ENCODE results near the gene ARHGEF9. TPM values are rescaled to one million over a fixed set of nuclear protein-coding genes. Genes with fewer than 3 reads are reported as not detected.

The ARHGEF9 gene
- total RNA-seq, 1 experiment from 2014 or later, result 8.3 TPM

GRCh38 chrX:63817696-63818095, 32.7 kb upstream of the ARHGEF9 start:
- Histone ChIP-seq H3K36me3 (ENCODE audit: low read depth, low read length) (no peaks in the 10 kb centered on the region), H3K79me2 (ENCODE audit: low read length) (no peaks in the 10 kb centered on the region), H3K27me3 (ENCODE audit: low read length) (no peaks in the 10 kb centered on the region), H3K4me2 (ENCODE audit: low read length) (no peak overlapping the region), H3K27ac (ENCODE audit: low read length) (no peak overlapping the region), H4K20me1 (ENCODE audit: low read length) (no peaks in the 10 kb centered on the region), H3K9me3 (ENCODE audit: low read length) (no peaks in the 10 kb centered on the region), H3F3A (ENCODE audit: low read length, unreplicated experiment) (no peaks in the 10 kb centered on the region), H3K9ac (ENCODE audit: low read length) (no peak overlapping the region), H3K4me1 (ENCODE audit: insufficient read depth, low read length) (no peaks in the 10 kb centered on the region), H3K9me2 (replicated peaks; ENCODE audit: low read length) (no peaks in the 10 kb centered on the region), H3K4me3 (ENCODE audit: low read length) (no peak overlapping the region), H2AFZ (ENCODE audit: low read length) (no peak overlapping the region)
- ChIA-PET POLR2A (ENCODE audit: unreplicated experiment) (no interaction called here), CTCF (no interaction called here)
- TF ChIP-seq CTCF (conservative IDR thresholded peaks at IDR 0.05; ENCODE audit: low read depth, low read length), result no peak
- no peak for TF ChIP-seq EZH2phosphoT487 (IDR thresholded peaks at IDR 0.05; ENCODE audit: borderline replicate concordance, low read length)
- no peak for TF ChIP-seq EZH2 (IDR thresholded peaks at IDR 0.05; ENCODE audit: low read length, unreplicated experiment)
- ATAC-seq (no peak), DNase-seq (no peak)
- no TSS peak for BruUV-seq (replicated peaks)
- intact Hi-C loops (cut with micrococcal nuclease), result no loop called here

GRCh38 chrX:63812823-63813222, 27.8 kb upstream of the ARHGEF9 start:
- POLR2A ChIA-PET (ENCODE audit: unreplicated experiment), result no interaction called here
- H3F3A ChIP-seq (ENCODE audit: low read length, unreplicated experiment), result no peaks in the 10 kb centered on the region
- intact Hi-C loops (cut with micrococcal nuclease), result no loop called here
- no peaks in the 10 kb centered on the region for H3K36me3 ChIP-seq (ENCODE audit: low read depth, low read length)
- no peaks in the 10 kb centered on the region for H3K27me3 ChIP-seq (ENCODE audit: low read length)
- no peaks in the 10 kb centered on the region for H3K9me2 ChIP-seq (replicated peaks; ENCODE audit: low read length)
- no peak overlapping the region for H3K9ac ChIP-seq (ENCODE audit: low read length)
- TF ChIP-seq CTCF (conservative IDR thresholded peaks at IDR 0.05; ENCODE audit: low read depth, low read length) (0 out of 2 replicates have a peak, but pooled peaks have one; percentile 35), EZH2 (IDR thresholded peaks at IDR 0.05; ENCODE audit: low read length, unreplicated experiment) (no peak), EZH2phosphoT487 (IDR thresholded peaks at IDR 0.05; ENCODE audit: borderline replicate concordance, low read length) (no peak)
- no peaks in the 10 kb centered on the region for H3K4me1 ChIP-seq (ENCODE audit: insufficient read depth, low read length)
- H4K20me1 ChIP-seq (ENCODE audit: low read length), result no peaks in the 10 kb centered on the region
- DNase-seq (no peak), ATAC-seq (no peak)
- no peaks in the 10 kb centered on the region for H3K9me3 ChIP-seq (ENCODE audit: low read length)
- CTCF ChIA-PET, result no interaction called here
- no peaks in the 10 kb centered on the region for H3K79me2 ChIP-seq (ENCODE audit: low read length)
- no peak overlapping the region for H3K27ac ChIP-seq (ENCODE audit: low read length)
- no peak overlapping the region for H3K4me2 ChIP-seq (ENCODE audit: low read length)
- BruUV-seq (replicated peaks), result no TSS peak
- H2AFZ ChIP-seq (ENCODE audit: low read length), result no peak overlapping the region
- H3K4me3 ChIP-seq (ENCODE audit: low read length), result no peak overlapping the region

GRCh38 chrX:63810746-63811145, 25.7 kb upstream of the ARHGEF9 start:
- ATAC-seq, result no peak

More at GRCh38 chrX:63810746-63811145, 25.7 kb upstream of the ARHGEF9 start:
- no peak overlapping the region for H3K9ac ChIP-seq (ENCODE audit: low read length)
- intact Hi-C loops (cut with micrococcal nuclease), result no loop called here
- BruUV-seq (replicated peaks), result no TSS peak
- no peak for TF ChIP-seq EZH2phosphoT487 (IDR thresholded peaks at IDR 0.05; ENCODE audit: borderline replicate concordance, low read length)
- no peak for TF ChIP-seq CTCF (conservative IDR thresholded peaks at IDR 0.05; ENCODE audit: low read depth, low read length)
- TF ChIP-seq EZH2 (IDR thresholded peaks at IDR 0.05; ENCODE audit: low read length, unreplicated experiment), result no peak
- CTCF ChIA-PET, result no interaction called here
- H3K4me3 ChIP-seq (ENCODE audit: low read length), result no peak overlapping the region
- H3K9me2 ChIP-seq (replicated peaks; ENCODE audit: low read length), result no peaks in the 10 kb centered on the region
- H3K27ac ChIP-seq (ENCODE audit: low read length), result no peak overlapping the region
- no peaks in the 10 kb centered on the region for H3K36me3 ChIP-seq (ENCODE audit: low read depth, low read length)
- no peaks in the 10 kb centered on the region for H3F3A ChIP-seq (ENCODE audit: low read length, unreplicated experiment)
- no peak overlapping the region for H2AFZ ChIP-seq (ENCODE audit: low read length)
- H3K4me2 ChIP-seq (ENCODE audit: low read length), result no peak overlapping the region
- no peaks in the 10 kb centered on the region for H3K9me3 ChIP-seq (ENCODE audit: low read length)
- POLR2A ChIA-PET (ENCODE audit: unreplicated experiment), result no interaction called here
- no peaks in the 10 kb centered on the region for H3K79me2 ChIP-seq (ENCODE audit: low read length)
- no peaks in the 10 kb centered on the region for H3K27me3 ChIP-seq (ENCODE audit: low read length)
- no peak for DNase-seq
- H4K20me1 ChIP-seq (ENCODE audit: low read length), result no peaks in the 10 kb centered on the region
- H3K4me1 ChIP-seq (ENCODE audit: insufficient read depth, low read length), result no peaks in the 10 kb centered on the region
